HEK293 (cell line): ENCODE results near the gene IL4I1.

ENCODE experiments used
- SCRT2 ChIP-seq: fragments of 450-650 bp; formaldehyde crosslinking; IDR thresholded peaks from 2 replicates; pipeline ENCODE4 v1.5.1; 2016; ENCODE audit warnings: missing biosample characterization, missing genetic modification characterization
- ZNF114 ChIP-seq: fragments of 450-650 bp; formaldehyde crosslinking; IDR thresholded peaks from 2 replicates; pipeline ENCODE4 v1.5.0; 2017; ENCODE audit warnings: missing biosample characterization, missing genetic modification characterization
- ZNF366 ChIP-seq: fragments of 450-650 bp; formaldehyde crosslinking; conservative IDR thresholded peaks from 2 replicates; pipeline ENCODE4 v1.5.1; 2016; ENCODE audit warnings: missing biosample characterization, missing genetic modification characterization
- ZNF426 ChIP-seq: fragments of 450-650 bp; formaldehyde crosslinking; IDR thresholded peaks from 2 replicates; pipeline ENCODE4 v1.5.1; 2017; ENCODE audit warnings: missing biosample characterization, missing genetic modification characterization, mild to moderate bottlenecking, inconsistent platforms, moderate library complexity
- ZNF561 ChIP-seq: fragments of 450-650 bp; IDR thresholded peaks from 2 replicates; pipeline ENCODE4 v1.5.1; 2018; ENCODE audit warnings: missing biosample characterization, missing genetic modification characterization, borderline replicate concordance
- TF ChIP-seq, protein P1 (sequence below): fragments of 450-650 bp; formaldehyde crosslinking; IDR thresholded peaks from 2 replicates; pipeline ENCODE4 v1.5.1; 2016; ENCODE audit warnings: missing biosample characterization, missing genetic modification characterization
- TF ChIP-seq, protein P2 (sequence below): sonication (generic); formaldehyde crosslinking; IDR thresholded peaks from 2 replicates; pipeline ENCODE4 v1.8.1; 2022; ENCODE audit warnings: mild to moderate bottlenecking, moderate library complexity, missing genetic modification reagents

DNA sequence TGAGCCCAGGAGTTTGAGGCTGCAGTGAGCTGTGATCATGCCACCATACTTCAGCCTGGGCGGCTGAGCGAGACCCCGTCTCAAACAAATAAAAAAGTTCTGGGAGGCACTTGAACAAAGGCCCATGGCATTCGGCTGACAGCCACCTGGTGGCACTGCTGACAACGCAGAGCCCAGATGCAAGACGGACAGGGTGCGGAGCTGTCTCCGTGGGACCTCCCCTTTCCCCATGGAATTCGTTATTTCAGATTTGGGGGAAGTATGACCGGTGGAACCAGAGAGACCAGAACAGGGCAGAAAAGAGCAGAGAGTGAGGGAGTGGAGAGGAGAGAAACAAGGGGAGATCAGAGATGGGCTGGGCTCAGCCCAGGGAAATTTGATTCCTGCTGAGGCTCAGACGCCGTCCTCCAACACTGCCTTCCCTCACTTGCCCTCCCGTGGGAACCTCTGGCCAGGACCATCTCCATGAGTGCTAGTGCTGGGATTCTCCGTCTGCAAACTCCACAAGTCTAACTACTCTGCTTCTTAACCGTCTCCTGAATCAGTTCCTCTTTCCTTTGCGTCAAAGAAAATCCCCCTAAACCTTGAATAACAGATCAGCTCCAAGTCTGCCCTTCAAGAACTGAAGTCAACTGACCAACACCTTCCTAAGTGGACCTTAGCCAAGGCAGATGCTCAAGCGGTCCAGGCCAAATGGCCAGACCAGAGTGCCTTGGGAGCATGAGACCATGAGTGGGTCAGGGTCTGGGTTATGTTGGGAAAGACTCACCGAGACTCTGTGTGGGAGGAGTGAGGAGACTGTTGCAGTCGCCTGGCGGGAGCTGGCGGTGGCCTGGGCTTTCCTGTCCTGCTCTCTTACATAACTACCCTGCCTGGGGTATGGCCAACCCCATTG lies 20.4 kb upstream of the IL4I1 start:
- TF ChIP-seq, protein P1, sequence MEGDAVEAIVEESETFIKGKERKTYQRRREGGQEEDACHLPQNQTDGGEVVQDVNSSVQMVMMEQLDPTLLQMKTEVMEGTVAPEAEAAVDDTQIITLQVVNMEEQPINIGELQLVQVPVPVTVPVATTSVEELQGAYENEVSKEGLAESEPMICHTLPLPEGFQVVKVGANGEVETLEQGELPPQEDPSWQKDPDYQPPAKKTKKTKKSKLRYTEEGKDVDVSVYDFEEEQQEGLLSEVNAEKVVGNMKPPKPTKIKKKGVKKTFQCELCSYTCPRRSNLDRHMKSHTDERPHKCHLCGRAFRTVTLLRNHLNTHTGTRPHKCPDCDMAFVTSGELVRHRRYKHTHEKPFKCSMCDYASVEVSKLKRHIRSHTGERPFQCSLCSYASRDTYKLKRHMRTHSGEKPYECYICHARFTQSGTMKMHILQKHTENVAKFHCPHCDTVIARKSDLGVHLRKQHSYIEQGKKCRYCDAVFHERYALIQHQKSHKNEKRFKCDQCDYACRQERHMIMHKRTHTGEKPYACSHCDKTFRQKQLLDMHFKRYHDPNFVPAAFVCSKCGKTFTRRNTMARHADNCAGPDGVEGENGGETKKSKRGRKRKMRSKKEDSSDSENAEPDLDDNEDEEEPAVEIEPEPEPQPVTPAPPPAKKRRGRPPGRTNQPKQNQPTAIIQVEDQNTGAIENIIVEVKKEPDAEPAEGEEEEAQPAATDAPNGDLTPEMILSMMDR: 0 out of 2 replicates have a peak, but pooled peaks have one; percentile 38
- TF ChIP-seq SCRT2 (tag by site-specific recombination) (no peak), ZNF366 (tag by site-specific recombination) (no peak), ZNF114 (no peak), ZNF561 (tag by site-specific recombination) (no peak), ZNF426 (no peak)
- TF ChIP-seq, protein P2, sequence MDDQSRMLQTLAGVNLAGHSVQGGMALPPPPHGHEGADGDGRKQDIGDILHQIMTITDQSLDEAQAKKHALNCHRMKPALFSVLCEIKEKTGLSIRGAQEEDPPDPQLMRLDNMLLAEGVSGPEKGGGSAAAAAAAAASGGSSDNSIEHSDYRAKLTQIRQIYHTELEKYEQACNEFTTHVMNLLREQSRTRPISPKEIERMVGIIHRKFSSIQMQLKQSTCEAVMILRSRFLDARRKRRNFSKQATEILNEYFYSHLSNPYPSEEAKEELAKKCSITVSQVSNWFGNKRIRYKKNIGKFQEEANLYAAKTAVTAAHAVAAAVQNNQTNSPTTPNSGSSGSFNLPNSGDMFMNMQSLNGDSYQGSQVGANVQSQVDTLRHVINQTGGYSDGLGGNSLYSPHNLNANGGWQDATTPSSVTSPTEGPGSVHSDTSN: no peak
